Fibroblast of lung (primary cell): ENCODE measurements around the gene PDE9A. TPM values are rescaled to one million over a fixed set of nuclear protein-coding genes. Genes with fewer than 3 reads are reported as not detected.

Experiments used
- DNase-seq, 2 donors: peaks; one replicate each; pipeline versions ENCODE4 v3.0.0 to v3.0.0-alpha.2; 2010; ENCODE audit warnings: low read depth in 2 of 2
- H2AFZ ChIP-seq: 2 replicates; pipeline ENCODE4 v1.5.1; 2012; ENCODE audit warnings: low read length, control low read depth, inconsistent platforms
- H3K27ac ChIP-seq: 2 replicates; pipeline ENCODE4 v1.5.1; 2011; ENCODE audit warnings: low read length, control low read depth; ENCODE audit not compliant: insufficient read depth
- H3K27me3 ChIP-seq: 2 replicates; pipeline ENCODE4 v1.5.1; 2011; ENCODE audit warnings: mild to moderate bottlenecking, low read length; ENCODE audit not compliant: control insufficient read depth, insufficient read depth
- H3K36me3 ChIP-seq: 2 replicates; pipeline ENCODE4 v1.5.1; 2011; ENCODE audit warnings: low read length; ENCODE audit not compliant: control insufficient read depth, insufficient read depth
- H3K4me1 ChIP-seq: 2 replicates; pipeline ENCODE4 v1.5.1; 2011; ENCODE audit warnings: low read length; ENCODE audit not compliant: control insufficient read depth, insufficient read depth; ENCODE audit errors: extremely low read depth
- H3K4me2 ChIP-seq: 2 replicates; pipeline ENCODE4 v1.5.1; 2011; ENCODE audit warnings: low read length, control low read depth; ENCODE audit not compliant: insufficient read depth; ENCODE audit errors: extremely low read depth
- H3K4me3 ChIP-seq, 4 experiments: fragments of 200-600 bp in 1 of 4; sonication (generic) in 1 of 4; replicated peaks in 1 of 4; 2 replicates each; pipeline ENCODE4 v1.5.1; 2011 to 2016; ENCODE audit warnings: low read length in 4 of 4, low read depth in 3 of 4, mild to moderate bottlenecking in 3 of 4, control low read depth in 2 of 4, inconsistent platforms in 1 of 4, mixed read lengths in 1 of 4; ENCODE audit not compliant: insufficient read depth in 1 of 4; ENCODE audit errors: control extremely low read depth in 1 of 4
- H3K79me2 ChIP-seq: 2 replicates; pipeline ENCODE4 v1.5.1; 2012; ENCODE audit warnings: mild to moderate bottlenecking, low read length, inconsistent platforms; ENCODE audit not compliant: control insufficient read depth, insufficient read depth
- H3K9ac ChIP-seq: 2 replicates; pipeline ENCODE4 v1.5.1; 2011; ENCODE audit warnings: mild to moderate bottlenecking, low read length, control low read depth; ENCODE audit not compliant: insufficient read depth
- H3K9me3 ChIP-seq: 2 replicates; pipeline ENCODE4 v1.5.1; 2012; ENCODE audit warnings: low read depth, low read length; ENCODE audit not compliant: control insufficient read depth, insufficient read depth
- H4K20me1 ChIP-seq: 2 replicates; pipeline ENCODE4 v1.5.1; 2011; ENCODE audit warnings: low read length; ENCODE audit not compliant: control insufficient read depth, insufficient read depth; ENCODE audit errors: extremely low read depth
- CTCF ChIP-seq, 2 donors: IDR thresholded peaks in 1 of 2; conservative IDR thresholded peaks in 1 of 2; 1 replicate in 1 of 2; 2 replicates in 1 of 2; pipeline ENCODE4 v1.5.1; 2011 to 2012; ENCODE audit warnings: low read length in 2 of 2, control low read depth in 1 of 2, inconsistent platforms in 1 of 2, low read depth in 1 of 2, mild to moderate bottlenecking in 1 of 2
- EZH2 ChIP-seq: IDR thresholded peaks from 2 replicates; pipeline ENCODE4 v1.5.1; 2012; ENCODE audit warnings: low read length, control low read depth, mild to moderate bottlenecking; ENCODE audit errors: missing control alignments
- polyA plus RNA-seq, 2 donors: library from polyadenylated mRNA; depleted of rRNA in 1 of 2; stranded (reverse) in 1 of 2; unstranded in 1 of 2; fragments of >200 nt; gene quantifications; 2 replicates each; pipeline ENCODE4 v1.2.1, GENCODE V29; 2011 to 2012; ENCODE audit warnings: missing spikeins in 1 of 2
- total RNA-seq: library from RNA; depleted of rRNA; stranded (reverse); fragments of >200 nt; gene quantifications from 2 replicates; pipeline ENCODE4 v1.2.1, GENCODE V29; 2014

Gene PDE9A
- total and polyA plus RNA-seq, 2 donors (not counting 1 experiment from before 2014, with no cell fraction given): 1.8 to 4.4 TPM

GRCh38 chr21:42678618-42679295 is 25.3 kb downstream of the PDE9A start:
- H3K27ac ChIP-seq: no peak overlapping the region
- no peak overlapping the region for H3K4me3 ChIP-seq
- no peak overlapping the region for H3K4me2 ChIP-seq
- no peaks in the 10 kb centered on the region for H3K36me3 ChIP-seq
- no peaks in the 10 kb centered on the region for H4K20me1 ChIP-seq
- H3K9ac ChIP-seq: no peak overlapping the region
- TF ChIP-seq EZH2 (no peak), CTCF (conservative IDR thresholded peaks at IDR 0.05 in 1 of 2, IDR thresholded peaks at IDR 0.05 in 1 of 2; ENCODE audit: low read depth in 1 of 2, low read length in 2 of 2) (no peak)
- no peak for DNase-seq
- no peaks in the 10 kb centered on the region for H3K4me1 ChIP-seq
- no peaks in the 10 kb centered on the region for H3K79me2 ChIP-seq
- H2AFZ ChIP-seq: no peak overlapping the region
- no peaks in the 10 kb centered on the region for H3K27me3 ChIP-seq
- H3K9me3 ChIP-seq: no peaks in the 10 kb centered on the region

GRCh38 chr21:42679319-42680057 is 26.1 kb downstream of the PDE9A start:
- Histone ChIP-seq H3K27ac (no peak overlapping the region), H3K4me2 (no peak overlapping the region), H3K4me1 (no peaks in the 10 kb centered on the region), H3K9ac (no peak overlapping the region), H3K9me3 (no peaks in the 10 kb centered on the region), H3K4me3 (no peak overlapping the region), H3K79me2 (no peaks in the 10 kb centered on the region), H2AFZ (no peak overlapping the region), H4K20me1 (no peaks in the 10 kb centered on the region), H3K27me3 (no peaks in the 10 kb centered on the region), H3K36me3 (no peaks in the 10 kb centered on the region)
- no peak for DNase-seq
- TF ChIP-seq CTCF (conservative IDR thresholded peaks at IDR 0.05 in 1 of 2, IDR thresholded peaks at IDR 0.05 in 1 of 2; ENCODE audit: low read depth in 1 of 2, low read length in 2 of 2) (no peak), EZH2 (no peak)

GRCh38 chr21:42680058-42680330 is 26.6 kb downstream of the PDE9A start:
- Histone ChIP-seq H3K4me3 (no peak overlapping the region), H2AFZ (no peak overlapping the region), H3K27ac (no peak overlapping the region), H3K36me3 (no peaks in the 10 kb centered on the region), H3K27me3 (no peaks in the 10 kb centered on the region), H3K9ac (no peak overlapping the region), H3K4me1 (no peaks in the 10 kb centered on the region), H3K9me3 (no peaks in the 10 kb centered on the region), H4K20me1 (no peaks in the 10 kb centered on the region), H3K79me2 (no peaks in the 10 kb centered on the region), H3K4me2 (no peak overlapping the region)
- TF ChIP-seq EZH2: no peak
- DNase-seq: no peak
